ENCODE results near the gene NKTR.

The NKTR gene

DNA sequence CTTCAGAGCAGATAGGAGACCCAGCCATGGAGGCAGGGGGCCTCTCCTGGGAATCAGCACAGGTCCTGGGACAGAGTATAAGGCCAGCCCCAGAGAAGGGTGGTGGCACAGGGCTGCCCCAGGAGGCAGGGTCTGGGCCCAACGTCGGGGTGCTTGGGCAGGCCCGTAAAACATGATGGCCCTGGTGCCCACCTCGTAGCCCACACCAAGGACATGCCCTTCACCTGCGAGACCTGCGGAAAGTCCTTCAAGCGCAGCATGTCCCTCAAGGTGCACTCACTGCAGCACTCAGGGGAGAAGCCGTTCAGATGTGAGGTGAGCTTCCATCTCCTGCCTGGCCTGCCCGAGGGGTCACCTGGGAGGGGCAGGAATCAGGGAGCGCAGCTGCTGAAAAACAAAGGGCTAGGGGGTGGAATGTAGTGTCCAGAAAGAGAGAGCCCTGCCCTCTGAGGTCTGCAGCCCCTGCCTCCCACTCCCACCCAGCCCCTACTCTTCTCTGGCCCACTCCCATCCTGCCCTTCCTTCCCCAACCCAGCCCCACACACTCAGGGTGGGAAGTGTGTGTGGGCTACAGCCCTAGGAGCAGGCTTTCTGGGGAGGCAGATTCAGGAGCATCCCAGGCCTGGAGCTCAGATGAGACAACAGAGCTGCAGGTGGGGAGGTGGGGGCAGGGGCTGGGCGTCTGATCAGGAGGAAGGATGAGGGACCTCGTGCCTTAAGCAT lies 62.5 kb downstream of the NKTR start:
- no peak for DNase-seq

GRCh38 chr3:42663581-42664437 lies 63.3 kb downstream of the NKTR start:
- no peak for DNase-seq

GRCh38 chr3:42664438-42664803 lies 63.9 kb downstream of the NKTR start:
- no peak for DNase-seq

DNA sequence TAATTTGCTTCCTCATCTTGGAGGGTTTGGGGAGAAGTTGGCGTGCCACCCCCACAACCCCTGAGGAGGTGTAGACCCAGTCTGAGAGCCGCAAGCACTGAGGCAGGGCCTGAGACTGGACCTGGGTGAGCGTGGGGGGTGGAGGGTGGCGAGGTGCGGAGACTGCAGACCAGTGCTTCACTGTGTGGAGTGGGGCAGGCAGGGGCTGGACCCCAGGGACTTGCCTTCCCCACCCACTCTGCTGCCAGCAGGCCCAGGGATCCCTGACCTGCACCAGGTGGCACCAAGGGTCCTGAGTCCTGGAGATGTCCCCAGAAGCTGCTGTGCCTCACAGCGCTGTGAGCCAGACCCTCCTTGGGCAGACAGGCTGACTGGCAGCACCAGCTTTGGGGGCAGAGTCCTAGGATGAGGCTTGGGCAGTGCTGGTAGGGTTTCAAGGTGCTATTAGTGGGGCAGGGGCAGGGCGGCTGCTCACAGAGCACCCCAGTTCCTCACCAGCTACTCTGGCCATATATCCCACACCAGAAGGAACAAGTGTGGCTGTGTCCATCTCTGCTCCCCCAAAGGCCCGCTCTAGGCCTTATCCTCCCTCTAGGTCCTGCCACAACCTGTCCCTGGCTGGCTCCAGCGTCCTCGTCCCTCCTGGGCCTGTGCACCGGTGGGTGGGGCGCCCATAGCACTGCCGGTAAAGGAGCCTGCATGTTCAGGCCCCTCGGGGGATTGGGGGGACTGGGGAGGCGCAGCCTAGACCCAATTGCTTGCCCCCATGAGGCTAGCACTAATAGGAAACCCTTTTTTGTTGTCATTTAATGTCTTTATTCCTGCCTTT lies 64.8 kb downstream of the NKTR start:
- DNase-seq: no peak

DNA sequence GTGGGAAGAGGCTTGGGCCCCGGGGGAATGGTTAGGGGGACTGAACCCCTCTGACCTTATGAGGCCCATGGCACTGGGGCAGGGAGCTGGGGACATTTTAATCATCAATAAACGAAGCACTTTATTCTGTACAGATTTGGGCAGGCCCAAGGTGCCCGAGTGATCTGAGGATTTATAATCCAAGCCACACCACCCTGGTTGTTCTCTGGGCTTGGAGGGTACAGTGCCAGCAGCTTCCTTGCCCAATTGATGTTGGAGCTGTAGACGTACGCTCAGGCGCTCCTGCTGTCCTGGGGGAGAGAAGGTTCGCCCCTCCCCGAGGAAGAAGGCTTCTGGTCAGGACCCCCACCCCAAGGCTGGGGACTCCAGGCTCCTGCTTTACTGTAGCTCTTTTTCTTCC lies 65.5 kb downstream of the NKTR start:
- DNase-seq: no peak

DNA sequence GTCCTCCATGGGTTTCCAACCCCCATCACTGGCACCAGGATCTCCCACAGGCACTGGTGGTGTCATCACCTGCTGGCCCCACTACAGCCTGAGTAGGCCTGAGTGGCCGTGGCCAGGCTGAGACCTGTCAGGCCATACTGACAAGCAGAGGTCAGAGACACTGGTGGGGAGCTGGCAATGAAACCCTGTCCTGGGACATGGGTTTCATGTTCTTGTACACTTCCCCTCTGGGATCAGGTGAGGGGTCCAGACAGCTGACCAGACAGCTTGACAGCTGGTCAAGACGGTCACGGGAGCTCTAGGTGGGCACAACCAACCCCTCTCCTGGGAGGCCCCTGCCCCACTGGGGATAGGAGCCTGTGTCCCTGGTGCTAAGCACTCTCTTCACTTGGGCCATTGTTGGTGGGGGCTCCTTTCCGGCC lies 66.1 kb downstream of the NKTR start:
- DNase-seq: no peak

DNA sequence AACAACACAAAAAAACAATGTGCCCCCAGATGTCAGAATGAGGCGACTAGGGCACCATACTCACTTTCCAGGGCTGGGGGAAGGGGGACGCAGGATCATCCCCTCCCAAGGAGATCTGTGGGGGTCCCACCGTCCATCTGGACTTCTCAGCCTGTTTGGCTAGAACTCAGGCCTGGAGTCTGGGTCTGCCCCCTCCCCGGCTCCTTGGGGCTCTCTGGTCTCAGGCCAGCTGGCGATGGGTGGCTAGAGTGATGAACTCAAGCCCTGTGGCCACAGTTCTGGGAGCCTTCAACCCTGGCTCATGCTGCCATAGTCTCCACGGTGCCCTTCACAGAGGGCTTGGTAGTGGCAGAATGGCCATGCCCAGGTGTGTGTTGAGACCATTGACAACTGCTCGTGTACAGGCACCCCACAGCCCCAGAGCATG lies 66.6 kb downstream of the NKTR start:
- DNase-seq: no peak

DNA sequence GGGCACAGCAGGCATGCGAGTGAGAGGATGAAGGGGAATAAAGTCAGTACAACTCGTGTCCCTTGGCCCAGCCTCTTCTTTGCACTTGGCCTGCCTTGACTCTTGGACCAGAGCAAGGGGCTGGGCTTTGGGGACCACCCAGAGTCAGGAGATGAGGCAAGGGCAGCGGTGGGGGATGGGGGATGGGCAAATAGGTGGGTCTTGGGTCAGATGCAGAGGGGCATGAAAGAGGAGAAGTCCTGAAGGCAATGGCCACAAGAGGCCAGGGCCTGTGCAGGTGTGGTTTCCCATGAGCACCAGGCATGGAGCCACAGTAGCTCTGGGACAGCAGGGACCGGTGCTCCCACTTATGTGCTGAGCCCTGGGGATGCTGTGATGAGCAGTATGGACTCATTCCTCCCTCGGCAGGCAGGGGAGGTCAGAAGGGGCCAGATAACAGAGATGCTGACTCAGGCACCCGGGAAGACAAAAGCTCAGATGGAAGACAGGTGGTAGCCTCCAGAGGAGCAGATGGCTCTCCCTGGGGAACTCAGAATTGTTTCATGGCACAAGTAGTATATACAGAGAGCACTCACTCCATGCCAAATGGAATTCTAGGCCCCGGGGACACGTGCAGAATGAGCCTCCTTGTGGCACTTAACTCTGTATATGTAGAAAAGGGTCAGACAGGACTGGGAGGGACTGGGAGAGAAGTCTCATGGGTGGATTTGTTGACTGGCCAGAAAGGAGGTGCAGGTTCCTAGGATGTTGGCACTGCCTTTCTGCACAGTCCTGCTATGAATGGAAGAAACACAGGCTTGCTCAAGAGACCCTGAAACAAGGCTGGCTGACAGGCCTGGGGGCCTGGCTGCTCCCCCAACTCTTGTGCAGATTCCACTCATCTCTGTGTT lies 67.3 kb downstream of the NKTR start:
- no peak for DNase-seq

GRCh38 chr3:42668413-42668760 lies 67.9 kb downstream of the NKTR start:
- DNase-seq: no peak

DNA sequence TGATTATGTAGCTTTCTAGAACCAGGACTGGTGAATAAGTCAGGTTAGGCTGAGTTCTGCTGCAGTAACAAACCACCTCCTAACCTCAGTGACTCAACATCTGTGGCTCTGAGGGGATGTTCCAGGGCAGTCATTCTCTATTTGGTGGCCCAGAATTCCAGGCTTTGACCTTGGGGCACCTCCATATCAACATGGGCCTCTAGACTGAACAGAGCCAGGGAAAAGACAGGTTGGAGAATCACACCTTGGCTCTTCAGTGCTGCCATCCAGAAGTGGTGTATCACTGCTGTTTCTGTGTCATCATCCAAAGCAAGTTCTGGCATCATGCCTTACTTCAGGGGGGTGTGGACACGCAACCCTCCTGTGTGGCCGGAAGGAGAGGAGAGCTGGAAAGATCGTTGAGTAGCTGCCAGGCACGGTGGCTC lies 68.3 kb downstream of the NKTR start:
- DNase-seq: no peak

- no peak for DNase-seq
Observed at GRCh38 chr3:42670051-42670576, 69.6 kb downstream of the NKTR start.

DNA sequence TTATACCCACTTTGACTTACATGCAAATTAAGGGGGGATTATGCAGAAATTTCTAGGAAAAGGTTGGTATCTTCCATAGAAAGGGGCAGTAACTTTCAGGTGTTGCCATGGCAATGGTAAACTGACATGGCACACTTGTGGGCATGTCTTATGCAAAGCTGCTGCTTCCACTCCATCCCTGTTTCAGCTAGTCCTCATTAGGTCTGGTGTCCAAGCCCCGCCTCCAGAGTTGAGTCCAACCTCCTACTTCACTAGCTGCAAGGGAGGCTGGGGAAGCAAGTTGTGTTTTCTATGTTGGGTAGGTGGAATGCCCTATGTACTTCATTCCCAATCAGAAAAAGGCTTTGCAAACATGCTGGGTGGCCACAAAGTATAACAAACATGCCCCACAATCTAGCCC lies 70.2 kb downstream of the NKTR start:
- DNase-seq: no peak

DNA sequence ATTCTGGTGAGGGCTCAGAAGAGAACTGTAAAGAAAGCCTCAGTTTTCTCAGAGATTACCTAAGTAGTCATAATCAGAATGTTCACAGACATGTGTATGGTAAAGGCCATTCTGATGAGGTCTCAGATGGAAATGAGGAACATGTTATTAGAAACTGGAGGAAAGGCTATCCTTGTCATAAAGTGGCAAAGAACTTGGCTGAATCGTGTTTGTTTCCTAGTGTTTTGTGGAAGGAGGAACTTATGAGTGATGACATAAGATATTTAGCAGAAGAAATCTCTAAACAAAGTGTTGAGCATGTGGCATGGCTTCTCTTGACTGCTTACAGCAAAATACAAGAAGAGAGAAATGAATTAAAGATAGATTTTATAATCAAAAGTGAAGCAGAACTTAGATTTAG lies 72.0 kb downstream of the NKTR start:
- DNase-seq: no peak

GRCh38 chr3:42673082-42673481 lies 72.6 kb downstream of the NKTR start:
- DNase-seq: no peak

- no peak for DNase-seq
Observed at GRCh38 chr3:42674146-42674545, 73.7 kb downstream of the NKTR start.

- DNase-seq: no peak
Observed at GRCh38 chr3:42675909-42676308, 75.4 kb downstream of the NKTR start.

GRCh38 chr3:42678447-42678846 lies 78.0 kb downstream of the NKTR start:
- DNase-seq: no peak

DNA sequence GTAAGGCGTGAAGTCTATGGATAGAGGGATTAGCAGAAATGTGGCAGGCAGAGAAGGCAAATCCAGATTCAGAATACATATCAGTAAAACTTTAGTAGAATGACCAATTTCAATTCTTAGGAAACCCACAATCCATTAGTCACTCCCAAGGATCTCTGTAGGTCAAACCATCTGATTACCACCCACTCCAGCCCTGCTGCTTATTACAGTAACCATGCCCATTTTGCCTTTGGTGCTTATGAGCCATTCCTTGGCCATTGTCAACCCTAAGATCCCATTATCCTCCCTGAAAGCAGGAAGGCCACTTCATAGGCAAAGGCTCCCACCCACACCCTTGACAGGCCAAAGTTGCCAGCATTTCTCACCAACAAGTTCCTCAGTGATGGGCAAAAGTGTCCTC lies 79.8 kb downstream of the NKTR start:
- no peak for DNase-seq

- no peak for DNase-seq
Observed at GRCh38 chr3:42680806-42681205, 80.3 kb downstream of the NKTR start.

GRCh38 chr3:42681361-42682038 lies 81.0 kb downstream of the NKTR start:
- DNase-seq: no peak

- DNase-seq: no peak
Observed at GRCh38 chr3:42682301-42683070, 82.0 kb downstream of the NKTR start.

Data from DMS79 treated with DMSO at 0.1 percent for 48 hours (cell line).